ENCODE results near the gene GALP.

GRCh38 chr19:56146904-56147303 lies 28.9 kb upstream of the GALP start:
- TF ChIP-seq YY1 (tag by site-specific recombination; IDR thresholded peaks at IDR 0.05) (no peak), ELK4 (IDR thresholded peaks at IDR 0.05; ENCODE audit: borderline replicate concordance, low read depth, low read length) (no peak), ATF2 (tag by site-specific recombination; IDR thresholded peaks at IDR 0.05; ENCODE audit: low read depth) (no peak), CTCF (tag by site-specific recombination; IDR thresholded peaks at IDR 0.05) (no peak)

Data from HEK293 (cell line).